ENCODE results near the gene MOB2. TPM values are rescaled to one million over a fixed set of nuclear protein-coding genes. Genes with fewer than 3 reads are reported as not detected.

Gene MOB2
- total and polyA plus RNA-seq, 2 donors from 2014 or later, result 50.7 to 51.7 TPM

DNA sequence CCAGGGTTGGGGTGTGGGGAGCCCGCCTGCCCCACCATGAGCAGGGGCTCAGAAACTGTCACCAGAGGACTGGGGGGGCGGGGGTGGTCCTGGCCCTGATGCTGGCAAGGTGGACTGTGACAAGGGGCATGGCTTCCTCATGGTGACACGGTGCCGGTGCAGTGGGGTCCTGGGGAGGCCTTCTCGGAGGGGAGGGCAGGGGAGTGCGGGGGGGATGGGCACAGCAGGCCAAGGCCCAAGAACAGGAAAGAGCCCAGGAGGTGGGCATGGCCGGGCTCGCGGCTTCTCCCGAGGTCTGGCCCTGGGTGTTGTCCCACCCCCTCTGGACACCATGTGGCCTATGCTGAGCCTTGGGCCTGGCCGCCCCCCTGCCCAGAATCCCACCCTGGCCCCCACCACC, 47.2 kb downstream of the MOB2 start:
- intact Hi-C loops (cut with DNase I), result no loop called here
- DNase-seq, result no peak
- H3K4me1 ChIP-seq (ENCODE audit: control insufficient read depth in 2 of 3, insufficient read depth in 2 of 3, low read depth in 1 of 3, low read length in 3 of 3), result peaks cover 0 to 2% (median 0%) of the 10 kb centered on the region in 3 donors
- no peak overlapping the region for H3K9ac ChIP-seq (ENCODE audit: low read length in 3 of 3)
- no peaks in the 10 kb centered on the region for H3K9me3 ChIP-seq (ENCODE audit: control insufficient read depth in 2 of 3, insufficient read depth in 1 of 3, low read length in 3 of 3)
- no peak overlapping the region for H3K4me3 ChIP-seq (ENCODE audit: low read length in 3 of 3)
- H3K27ac ChIP-seq (ENCODE audit: low read depth in 2 of 2, low read length in 2 of 2), result no peak overlapping the region
- TF ChIP-seq, protein P1, sequence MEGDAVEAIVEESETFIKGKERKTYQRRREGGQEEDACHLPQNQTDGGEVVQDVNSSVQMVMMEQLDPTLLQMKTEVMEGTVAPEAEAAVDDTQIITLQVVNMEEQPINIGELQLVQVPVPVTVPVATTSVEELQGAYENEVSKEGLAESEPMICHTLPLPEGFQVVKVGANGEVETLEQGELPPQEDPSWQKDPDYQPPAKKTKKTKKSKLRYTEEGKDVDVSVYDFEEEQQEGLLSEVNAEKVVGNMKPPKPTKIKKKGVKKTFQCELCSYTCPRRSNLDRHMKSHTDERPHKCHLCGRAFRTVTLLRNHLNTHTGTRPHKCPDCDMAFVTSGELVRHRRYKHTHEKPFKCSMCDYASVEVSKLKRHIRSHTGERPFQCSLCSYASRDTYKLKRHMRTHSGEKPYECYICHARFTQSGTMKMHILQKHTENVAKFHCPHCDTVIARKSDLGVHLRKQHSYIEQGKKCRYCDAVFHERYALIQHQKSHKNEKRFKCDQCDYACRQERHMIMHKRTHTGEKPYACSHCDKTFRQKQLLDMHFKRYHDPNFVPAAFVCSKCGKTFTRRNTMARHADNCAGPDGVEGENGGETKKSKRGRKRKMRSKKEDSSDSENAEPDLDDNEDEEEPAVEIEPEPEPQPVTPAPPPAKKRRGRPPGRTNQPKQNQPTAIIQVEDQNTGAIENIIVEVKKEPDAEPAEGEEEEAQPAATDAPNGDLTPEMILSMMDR (IDR thresholded peaks at IDR 0.05; ENCODE audit: borderline replicate concordance, extremely low read depth, insufficient read depth), result no peak
- FAIRE-seq, result no peak
- H3K36me3 ChIP-seq (ENCODE audit: control insufficient read depth in 2 of 3, insufficient read depth in 3 of 3, low read length in 3 of 3), result no peaks in the 10 kb centered on the region
- H3K27me3 ChIP-seq (ENCODE audit: control insufficient read depth, insufficient read depth, low read length), result no peaks in the 10 kb centered on the region

DNA sequence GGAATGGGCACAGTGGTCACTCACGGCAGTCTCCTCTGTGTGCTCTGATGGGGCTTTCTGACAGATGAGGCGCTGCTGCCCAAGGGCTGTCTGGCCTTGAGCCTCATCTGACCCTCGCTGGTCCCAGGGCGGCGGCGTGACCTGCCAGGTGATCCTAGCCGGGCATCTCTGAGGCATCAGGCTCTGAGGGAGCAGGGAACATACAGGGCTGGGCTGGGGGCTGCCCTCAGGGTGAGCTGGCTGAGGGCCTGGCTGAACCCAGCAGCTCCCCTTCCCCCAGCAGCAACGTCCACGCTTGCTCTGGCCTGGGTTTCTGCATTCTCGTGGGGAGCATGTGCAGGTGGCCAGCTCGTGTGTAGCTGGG, 47.6 kb downstream of the MOB2 start:
- DNase-seq (no peak), FAIRE-seq (no peak)
- no peak overlapping the region for H3K4me3 ChIP-seq (ENCODE audit: low read length in 3 of 3)
- peaks cover 0 to 2% (median 0%) of the 10 kb centered on the region in 3 donors for H3K4me1 ChIP-seq (ENCODE audit: control insufficient read depth in 2 of 3, insufficient read depth in 2 of 3, low read depth in 1 of 3, low read length in 3 of 3)
- no peaks in the 10 kb centered on the region for H3K9me3 ChIP-seq (ENCODE audit: control insufficient read depth in 2 of 3, insufficient read depth in 1 of 3, low read length in 3 of 3)
- TF ChIP-seq, protein P1 (IDR thresholded peaks at IDR 0.05; ENCODE audit: borderline replicate concordance, extremely low read depth, insufficient read depth), result no peak
- H3K9ac ChIP-seq (ENCODE audit: low read length in 3 of 3), result no peak overlapping the region
- intact Hi-C loops (cut with DNase I), result no loop called here
- H3K27ac ChIP-seq (ENCODE audit: low read depth in 2 of 2, low read length in 2 of 2), result no peak overlapping the region
- H3K36me3 ChIP-seq (ENCODE audit: control insufficient read depth in 2 of 3, insufficient read depth in 3 of 3, low read length in 3 of 3), result no peaks in the 10 kb centered on the region
- H3K27me3 ChIP-seq (ENCODE audit: control insufficient read depth, insufficient read depth, low read length), result no peaks in the 10 kb centered on the region

DNA sequence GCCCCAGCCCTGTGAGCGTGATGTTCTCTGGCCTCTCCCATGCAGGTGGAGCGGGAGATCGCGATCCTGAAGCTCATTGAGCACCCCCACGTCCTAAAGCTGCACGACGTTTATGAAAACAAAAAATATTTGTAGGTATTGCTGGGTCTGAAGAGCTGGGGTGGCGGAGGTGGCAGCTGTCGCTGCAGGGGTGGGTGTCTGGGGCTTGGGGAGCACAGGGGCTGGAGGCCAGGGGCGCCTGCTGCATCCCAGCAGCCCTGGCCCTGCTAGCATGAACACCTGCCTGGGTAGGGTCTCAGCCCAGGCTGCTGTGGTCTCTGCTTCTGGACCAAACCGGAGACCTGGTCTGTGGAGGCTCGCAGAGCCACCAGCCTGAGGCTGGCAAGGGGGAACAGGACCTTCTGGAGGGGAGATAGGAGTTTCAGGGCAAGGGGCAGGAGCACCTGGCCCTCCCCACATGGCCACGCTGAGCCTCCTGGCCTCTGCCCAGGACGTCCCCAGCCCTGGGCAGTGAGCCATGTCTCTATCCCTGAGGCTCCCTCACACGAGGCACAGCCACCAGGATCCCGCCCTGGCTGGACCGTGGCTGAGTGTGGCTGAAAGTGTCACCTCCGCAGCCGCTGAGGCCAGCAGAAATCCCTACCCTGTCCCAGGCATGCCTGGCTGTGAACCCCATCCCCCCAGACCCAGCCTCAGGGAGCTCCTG, 48.2 kb downstream of the MOB2 start:
- no peak overlapping the region for H3K27ac ChIP-seq (ENCODE audit: low read depth in 2 of 2, low read length in 2 of 2)
- no peaks in the 10 kb centered on the region for H3K36me3 ChIP-seq (ENCODE audit: control insufficient read depth in 2 of 3, insufficient read depth in 3 of 3, low read length in 3 of 3)
- H3K9me3 ChIP-seq (ENCODE audit: control insufficient read depth in 2 of 3, insufficient read depth in 1 of 3, low read length in 3 of 3), result no peaks in the 10 kb centered on the region
- TF ChIP-seq, protein P1 (IDR thresholded peaks at IDR 0.05; ENCODE audit: borderline replicate concordance, extremely low read depth, insufficient read depth), result no peak
- H3K27me3 ChIP-seq (ENCODE audit: control insufficient read depth, insufficient read depth, low read length), result no peaks in the 10 kb centered on the region
- H3K4me3 ChIP-seq (ENCODE audit: low read length in 3 of 3), result no peak overlapping the region
- DNase-seq, result no peak
- no peak for FAIRE-seq
- intact Hi-C loops (cut with DNase I), result no loop called here
- peaks cover 0 to 2% (median 0%) of the 10 kb centered on the region in 3 donors for H3K4me1 ChIP-seq (ENCODE audit: control insufficient read depth in 2 of 3, insufficient read depth in 2 of 3, low read depth in 1 of 3, low read length in 3 of 3)
- H3K9ac ChIP-seq (ENCODE audit: low read length in 3 of 3), result no peak overlapping the region

Data from kidney (tissue), 14 donors.